NCI-H2227 treated with DMSO at 0.1 percent for 48 hours (cell line): ENCODE results near the gene ZDHHC14.
"Not testable (repeated sequence)": the region's sequence is repeated elsewhere in the genome, so short reads cannot be mapped to it uniquely, and the experiment has no call there.

Experiments
- DNase-seq: peaks from one replicate; lab custom pipeline; 2025; lab: John Stamatoyannopoulos, UW

ZDHHC14 gene

DNA sequence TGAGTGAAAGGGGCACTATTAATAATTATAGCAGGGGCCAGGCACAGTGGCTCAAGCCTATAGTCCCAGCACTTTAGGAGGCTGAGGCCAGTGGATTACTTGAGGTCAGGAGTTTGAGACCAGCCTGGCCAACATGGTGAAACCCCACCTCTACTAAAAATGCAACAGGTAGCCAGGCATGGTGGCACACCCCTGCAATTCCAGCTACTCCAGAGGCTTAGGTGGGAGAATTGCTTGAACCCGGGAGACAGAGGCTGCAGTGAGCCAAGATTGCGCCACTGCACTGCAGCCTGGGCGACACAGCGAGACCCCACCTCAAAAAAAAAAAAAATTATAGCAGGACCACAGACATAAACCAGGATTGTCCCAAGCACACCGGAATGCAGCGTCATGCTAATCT is 340.0 kb downstream of the ZDHHC14 start:
- not testable (repeated sequence) for DNase-seq

DNA sequence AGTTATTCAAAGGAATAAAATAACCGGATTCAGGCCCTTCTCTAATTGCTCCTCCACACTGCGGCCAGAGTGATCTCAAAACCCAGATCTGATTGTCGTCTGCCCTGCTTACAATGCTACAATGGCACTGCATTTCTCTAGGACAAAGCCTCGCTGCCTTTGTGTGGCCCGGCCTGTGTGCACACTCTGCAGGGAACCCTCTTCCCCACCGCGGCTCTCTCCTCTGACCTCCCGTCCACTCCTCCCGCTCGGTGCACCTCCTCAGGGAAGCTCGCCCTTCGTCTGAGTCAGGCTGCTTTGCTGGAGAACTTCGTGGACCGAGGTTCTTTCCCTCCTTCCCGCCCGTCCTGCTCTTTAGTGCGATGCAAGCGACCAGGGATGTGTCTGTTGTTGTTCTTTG is 340.4 kb downstream of the ZDHHC14 start:
- no peak for DNase-seq

DNA sequence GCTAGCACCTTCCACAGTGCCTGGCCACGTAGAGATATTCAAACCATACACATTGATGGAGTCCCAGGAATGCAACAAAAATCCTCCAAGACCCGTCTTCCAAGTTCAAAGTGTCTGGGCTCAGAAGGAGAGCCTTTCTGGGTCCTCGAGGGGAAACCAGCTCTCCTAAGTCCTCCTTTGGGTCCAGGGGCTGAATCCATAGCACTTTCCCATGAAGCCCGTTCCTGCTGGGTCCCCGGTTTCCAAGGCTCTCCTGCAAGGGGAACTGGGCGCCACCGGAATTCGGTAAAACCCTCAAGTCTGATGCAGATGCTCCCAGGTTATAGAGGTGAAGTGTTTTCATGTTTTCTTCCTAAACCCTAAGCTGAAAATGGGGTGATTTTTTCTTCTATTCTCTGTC is 340.8 kb downstream of the ZDHHC14 start:
- no peak for DNase-seq

DNA sequence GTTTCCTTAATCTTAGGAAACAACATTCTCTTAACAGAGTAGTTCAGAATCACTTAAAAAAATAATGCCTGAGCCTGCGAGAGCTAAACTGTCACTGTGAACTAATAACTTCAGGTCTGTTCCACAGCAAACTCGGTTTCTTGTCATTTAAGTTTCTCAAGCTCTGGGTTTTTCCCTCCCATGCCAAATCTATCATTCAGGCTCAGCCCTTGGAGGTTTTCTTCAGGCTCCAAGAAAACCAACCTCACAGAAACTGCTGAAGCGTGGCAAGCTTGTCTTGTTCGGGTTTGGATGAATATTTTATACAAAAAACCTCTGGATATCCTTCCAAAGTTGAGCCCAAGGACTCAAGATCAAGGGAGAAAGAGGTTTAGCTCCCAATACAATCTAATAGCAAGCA is 342.4 kb downstream of the ZDHHC14 start:
- no peak for DNase-seq

DNA sequence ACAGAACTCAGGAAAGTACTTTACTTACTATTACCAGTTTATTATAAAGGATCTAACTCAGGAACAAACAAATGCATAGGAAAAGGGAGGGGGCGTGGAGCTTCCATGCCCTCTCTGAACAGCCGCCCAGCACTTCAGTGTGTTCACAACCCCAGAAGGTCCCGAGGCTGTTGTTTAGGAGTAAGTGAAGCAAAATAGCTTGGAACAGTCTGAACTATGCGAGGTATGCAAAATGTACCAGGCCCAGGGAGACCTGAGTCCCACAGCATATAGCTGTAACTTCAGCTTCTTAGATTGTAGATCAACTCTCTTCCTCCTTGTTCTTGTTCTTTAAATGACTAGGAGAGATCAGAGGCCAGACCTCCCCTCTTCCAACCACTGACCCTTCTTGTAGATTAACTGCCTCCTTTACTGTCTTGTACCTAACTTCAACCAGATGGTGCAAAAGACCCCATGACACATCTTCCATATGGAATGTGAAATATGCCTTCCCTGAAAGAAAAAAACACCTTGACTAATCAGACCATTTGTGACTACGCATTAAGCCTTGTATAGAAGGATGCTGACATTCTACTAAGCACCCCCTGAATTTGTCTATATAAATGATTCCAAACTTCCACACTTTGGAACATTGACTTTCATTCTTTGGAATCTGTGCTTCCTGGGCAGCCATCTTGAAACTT is 343.3 kb downstream of the ZDHHC14 start:
- DNase-seq, result no peak

DNA sequence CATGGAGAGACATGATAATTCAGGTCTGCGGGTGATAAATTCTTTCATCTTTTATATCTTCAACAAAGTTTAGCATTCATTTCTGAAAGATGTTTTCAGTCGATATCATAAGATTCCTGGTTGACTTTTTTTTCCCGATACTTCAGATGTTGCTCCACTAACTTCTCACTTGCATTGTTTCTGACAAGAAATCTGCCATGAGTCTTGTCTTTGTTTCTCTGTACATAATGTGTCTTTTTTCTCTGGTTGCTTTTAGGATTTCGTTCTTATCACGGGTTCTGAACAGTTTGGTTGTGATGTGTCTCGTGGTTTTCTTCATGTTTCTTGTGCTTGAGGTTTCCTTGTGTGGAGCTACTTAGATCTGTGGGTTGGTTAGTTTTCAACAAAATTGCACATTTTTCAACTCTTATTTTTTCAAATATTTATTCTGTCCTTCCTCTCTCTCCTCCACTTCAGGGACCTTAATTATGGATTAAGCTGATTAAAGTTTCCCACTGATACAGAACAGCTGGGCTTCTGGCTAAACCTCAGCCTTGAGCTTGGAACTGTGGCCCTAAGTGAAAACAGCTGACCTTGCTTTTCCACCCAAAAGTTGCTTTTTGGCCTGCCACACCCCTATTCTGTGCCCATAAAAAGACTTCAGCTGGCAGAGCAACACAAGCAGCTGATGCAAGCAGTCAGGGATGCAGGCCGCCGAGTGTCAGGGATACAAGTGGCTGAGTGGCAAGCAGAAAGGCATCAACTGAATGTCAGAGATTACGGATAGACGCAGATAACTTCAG is 344.2 kb downstream of the ZDHHC14 start:
- no peak for DNase-seq

DNA sequence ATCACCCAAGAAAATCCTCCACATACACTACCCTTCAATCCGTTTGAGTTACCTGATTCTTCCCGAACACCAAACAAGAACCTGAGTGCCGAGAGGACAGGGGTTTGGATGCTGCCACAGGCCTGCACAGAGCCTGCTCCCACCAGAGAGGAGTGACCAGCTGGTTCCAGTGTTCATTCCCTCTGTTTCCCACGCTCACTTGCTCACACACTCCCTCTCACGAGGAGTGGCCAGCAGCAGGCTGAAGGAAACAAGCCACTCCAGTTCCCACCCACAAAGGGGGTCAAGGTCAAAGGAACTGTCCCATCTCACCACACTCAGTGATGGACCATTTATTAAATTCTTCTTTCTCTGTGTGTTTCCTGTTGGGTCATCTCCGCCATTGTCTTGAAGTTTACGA is 344.8 kb downstream of the ZDHHC14 start:
- DNase-seq, result no peak

DNA sequence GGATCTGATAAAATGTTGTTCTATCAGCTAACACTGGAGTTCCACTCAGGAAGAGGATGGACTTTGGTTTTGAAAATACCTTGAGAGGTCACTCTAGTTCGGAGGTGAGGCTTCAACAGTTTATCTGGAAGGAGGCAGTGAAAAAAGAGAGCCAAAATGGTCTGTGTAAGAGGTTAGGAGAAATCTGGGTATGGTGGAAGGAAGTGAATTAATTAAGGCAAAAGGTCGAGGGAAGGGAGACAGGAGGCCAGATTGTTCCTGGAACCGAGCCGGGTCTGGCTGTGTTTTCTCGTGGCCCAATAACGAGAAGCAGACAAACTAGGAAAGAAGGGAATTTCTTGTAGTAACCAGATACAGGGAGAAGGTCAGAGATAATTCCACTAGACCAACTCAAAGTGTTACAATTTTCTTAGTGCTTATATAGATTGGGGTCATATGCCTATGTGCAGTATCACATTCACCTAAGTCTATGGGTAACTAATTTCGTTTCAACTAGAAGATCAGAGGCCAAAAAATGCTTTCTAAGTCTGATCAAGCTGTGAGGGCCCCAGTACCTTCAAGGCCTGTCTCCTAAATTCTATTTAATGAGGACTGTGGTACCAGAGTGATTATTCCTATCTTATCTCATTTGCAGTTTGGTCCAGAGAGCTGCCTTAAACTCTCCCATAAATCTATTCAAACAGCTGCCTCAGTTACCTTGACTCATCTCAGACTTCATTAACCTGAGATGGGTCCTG is 346.1 kb downstream of the ZDHHC14 start:
- no peak for DNase-seq
